Fibroblast of the aortic adventitia (primary cell): ENCODE results near the gene SNX5. TPM values are rescaled to one million over a fixed set of nuclear protein-coding genes. Genes with fewer than 3 reads are reported as not detected.

Experiments used
- DNase-seq: peaks from one replicate; pipeline ENCODE4 v3.0.0-alpha.2; 2010; ENCODE audit warnings: low read depth
- H3K4me3 ChIP-seq: 2 replicates; pipeline ENCODE4 v1.5.1; 2011; ENCODE audit warnings: low read depth, mild to moderate bottlenecking, control low read depth, low read length, moderate library complexity
- CTCF ChIP-seq: IDR thresholded peaks from 2 replicates; pipeline ENCODE4 v1.5.1; 2011; ENCODE audit warnings: mild to moderate bottlenecking, low read length, control low read depth, inconsistent platforms; ENCODE audit not compliant: insufficient read depth
- total RNA-seq: library from RNA; depleted of rRNA; stranded (reverse); fragments of >200 nt; gene quantifications from 2 replicates; pipeline ENCODE4 v1.2.3, GENCODE V29; 2012; ENCODE audit warnings: low replicate concordance

SNX5 gene
- 99.7 and 147 TPM in 2 replicates for total RNA-seq

- TF ChIP-seq CTCF = no peak
- H3K4me3 ChIP-seq = peak within 1 kb of the TSS; percentile 95
- DNase-seq = peak; percentile 99
These were observed at the start of gene SNX5, which contains the start of gene MGME1 for GRCh38 chr20:17968366-17969277. SNX5 (minus strand) TSS chr20:17968794; CDS start chr20:17968425, 369 bp downstream. MGME1 (plus strand) TSS chr20:17969018; CDS start chr20:17969860, 842 bp downstream.

GRCh38 chr20:18018100-18018499 lies 49.5 kb upstream of the SNX5 start:
- no peak overlapping the region for H3K4me3 ChIP-seq
- TF ChIP-seq CTCF = no peak
- DNase-seq = no peak

GRCh38 chr20:18016772-18017171 lies 48.2 kb upstream of the SNX5 start:
- H3K4me3 ChIP-seq = no peak overlapping the region
- TF ChIP-seq CTCF = no peak
- DNase-seq = no peak

GRCh38 chr20:18014411-18014810 lies 45.8 kb upstream of the SNX5 start:
- no peak overlapping the region for H3K4me3 ChIP-seq
- DNase-seq = no peak
- no peak for TF ChIP-seq CTCF

GRCh38 chr20:18012901-18013300 lies 44.3 kb upstream of the SNX5 start:
- TF ChIP-seq CTCF = no peak
- H3K4me3 ChIP-seq = no peak overlapping the region
- no peak for DNase-seq

- TF ChIP-seq CTCF = no peak
- no peak overlapping the region for H3K4me3 ChIP-seq
- DNase-seq = no peak
These were observed 43.5 kb upstream of the SNX5 start for GRCh38 chr20:18011951-18012645.
